Naive thymus-derived CD8-positive, alpha-beta T cell (primary cell): ENCODE measurements around the gene COX4I2. TPM values are rescaled to one million over a fixed set of nuclear protein-coding genes. Genes with fewer than 3 reads are reported as not detected.
A peak's percentile ranks its signal among the peaks of the same experiment; 100 is the strongest.

ENCODE experiments used
- ATAC-seq, 2 donors: fragments of 150-1000 bp; cut with Tn5 transposase in 1 of 2; sonication (Bioruptor Pico), chemical (Tn5 transposase) in 1 of 2; 1 replicate in 1 of 2; 2 replicates in 1 of 2; pipeline ENCODE4 v1.10.0; 2021; ENCODE audit warnings: mild to moderate bottlenecking in 2 of 2, moderate library complexity in 2 of 2
- POLR2A ChIA-PET: fragments of 350-600 bp; sonication (Branson Sonifier 250); formaldehyde crosslinking; loops from one replicate; lab custom pipeline; 2021; ENCODE audit warnings: antibody characterized with exemption; lab: Charles Lee
- DNase-seq, 10 donors: peaks; one replicate each; pipeline versions ENCODE4 v3.0.0 to v3.0.0-alpha.2; 2020 to 2022
- H3K27ac Mint-ChIP-seq, 10 donors: one replicate each; pipeline ENCODE4 v1.8.0; 2020 to 2022; ENCODE audit warnings: mild to moderate bottlenecking in 10 of 10, mixed read lengths in 10 of 10, moderate library complexity in 4 of 10, inconsistent platforms in 1 of 10
- H3K27me3 Mint-ChIP-seq, 5 donors: one replicate each; pipeline ENCODE4 v1.8.0; 2021 to 2022; ENCODE audit warnings: mixed read lengths in 5 of 5
- H3K36me3 Mint-ChIP-seq, 3 donors: one replicate each; pipeline ENCODE4 v1.8.0; 2020 to 2022; ENCODE audit warnings: mixed read lengths in 3 of 3, mild to moderate bottlenecking in 2 of 3, inconsistent platforms in 1 of 3
- H3K4me1 Mint-ChIP-seq, 4 donors: one replicate each; pipeline ENCODE4 v1.8.0; 2021 to 2022; ENCODE audit warnings: mixed read lengths in 4 of 4
- H3K4me3 Mint-ChIP-seq, 10 donors: one replicate each; pipeline ENCODE4 v1.8.0; 2020 to 2022; ENCODE audit warnings: mild to moderate bottlenecking in 10 of 10, mixed read lengths in 10 of 10, moderate library complexity in 6 of 10, inconsistent platforms in 1 of 10
- H3K9me3 Mint-ChIP-seq, 9 donors: one replicate each; pipeline ENCODE4 v1.8.0; 2020 to 2022; ENCODE audit warnings: mixed read lengths in 9 of 9, mild to moderate bottlenecking in 3 of 9, inconsistent platforms in 1 of 9, moderate library complexity in 1 of 9
- polyA plus RNA-seq, 3 donors: library from polyadenylated mRNA; unstranded; fragments of 300-500 nt; fragmentation: Illumina TruSeq; gene quantifications; one replicate each; pipeline ENCODE4 v1.2.3, GENCODE V29; 2021
- total RNA-seq, 8 experiments: library from RNA in 2 of 8; stranded (reverse) in 2 of 8; gene quantifications; one replicate each; pipeline ENCODE4 v1.2.3 and lab custom pipeline; 2021 to 2026

COX4I2 gene
- total and polyA plus RNA-seq, 5 experiments from 2014 or later, result not detected

- DNase-seq, result peak in 9 of 10 donors; percentile 41 to 77 (median 55)
- H3K27ac Mint-ChIP-seq, result peak overlapping the region; percentile 94 to 99 (median 98)
- peaks cover 43 to 75% (median 67%) of the 10 kb centered on the region in 4 donors for H3K4me1 Mint-ChIP-seq
- peak overlapping the region; percentile 88 to 99 (median 98) for H3K4me3 Mint-ChIP-seq
- POLR2A ChIA-PET, result interaction anchor here (0.6 to 3.1 kb wide), 11 partner anchors 8 to 82 kb away, joined by 3 to 32 read pairs (median 3); partner anchors contain the start of gene BCL2L1
- H3K27me3 Mint-ChIP-seq, result no peaks in the 10 kb centered on the region
- no peaks in the 10 kb centered on the region for H3K9me3 Mint-ChIP-seq
- peaks cover 0 to 14% (median 0%) of the 10 kb centered on the region in 3 donors for H3K36me3 Mint-ChIP-seq
- ATAC-seq, result peak; percentile 81 to 87
Observed at GRCh38 chr20:31674895-31675827, 37.4 kb downstream of the COX4I2 start.

DNA sequence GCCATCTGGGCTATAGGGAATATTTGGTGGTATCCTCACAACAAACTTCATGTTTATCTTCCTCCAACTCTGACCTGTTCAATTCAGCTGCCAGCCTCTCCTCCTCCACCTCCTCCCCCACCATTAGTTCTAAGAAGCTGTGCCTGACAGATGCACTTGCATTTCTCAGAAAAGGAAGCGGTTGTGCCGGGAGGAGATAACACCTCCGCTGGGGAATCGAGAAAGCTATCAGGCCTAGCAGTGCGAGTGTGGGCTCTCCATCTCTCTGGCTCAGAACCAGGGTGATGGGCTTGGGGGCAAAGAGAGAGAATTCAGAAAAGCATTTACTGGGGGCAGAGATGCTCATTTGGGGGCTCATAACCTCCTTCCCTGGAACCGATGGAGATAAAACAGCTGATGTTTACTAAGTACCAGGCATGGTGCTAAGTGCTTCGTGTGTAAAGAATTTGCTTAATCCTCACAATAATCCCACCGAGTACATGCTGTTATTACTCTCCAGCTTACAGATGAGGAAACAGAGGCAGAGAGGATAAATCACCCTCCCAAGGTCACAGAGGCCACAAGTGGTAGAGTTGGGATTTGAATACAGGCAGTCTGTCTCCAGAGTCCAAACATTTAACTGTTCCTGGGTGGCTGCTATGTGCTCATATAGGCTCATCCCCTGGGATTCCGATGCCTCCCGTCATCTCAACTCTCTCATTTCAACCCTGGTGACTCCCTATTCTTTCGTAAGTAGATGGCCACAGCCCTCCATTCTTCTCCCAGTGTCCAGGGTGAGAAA, 38.3 kb downstream of the COX4I2 start:
- H3K27me3 Mint-ChIP-seq, result no peaks in the 10 kb centered on the region
- peak in 7 of 10 donors; percentile 19 to 58 (median 32) for DNase-seq
- POLR2A ChIA-PET, result interaction anchor here (1.2 to 3.1 kb wide), 5 partner anchors 14 to 47 kb away, joined by 3 to 32 read pairs (median 12); partner anchors contain the start of gene BCL2L1
- peaks cover 52 to 83% (median 76%) of the 10 kb centered on the region in 4 donors for H3K4me1 Mint-ChIP-seq
- ATAC-seq, result peak; percentile 38 to 61
- no peaks in the 10 kb centered on the region for H3K9me3 Mint-ChIP-seq
- peaks cover 0 to 21% (median 5%) of the 10 kb centered on the region in 3 donors for H3K36me3 Mint-ChIP-seq
- H3K4me3 Mint-ChIP-seq, result peak overlapping the region; percentile 88 to 99 (median 98)
- H3K27ac Mint-ChIP-seq, result peak overlapping the region; percentile 94 to 99 (median 98)

DNA sequence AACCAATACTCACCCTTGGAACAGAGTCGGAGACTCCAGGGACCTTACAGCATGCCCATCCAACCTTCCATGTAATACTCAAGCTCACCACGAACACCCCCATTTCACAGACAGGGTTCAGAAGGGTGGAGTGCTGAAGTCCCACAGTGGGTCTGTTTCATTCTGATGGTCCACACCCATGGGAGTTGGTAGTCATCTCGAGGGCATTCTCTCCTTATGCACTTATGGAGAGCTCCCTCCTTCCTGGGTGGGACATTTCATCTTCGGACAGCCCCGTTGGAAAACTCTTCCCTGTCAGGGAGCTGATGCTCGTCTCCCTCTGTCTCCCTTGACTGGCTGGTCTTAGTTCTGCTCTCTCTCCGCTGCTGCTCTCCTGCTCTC, 38.9 kb downstream of the COX4I2 start:
- POLR2A ChIA-PET, result interaction anchor here (0.7 to 3.1 kb wide), 5 partner anchors 15 to 78 kb away, joined by 3 to 32 read pairs (median 12); partner anchors contain the start of gene BCL2L1
- Mint-ChIP-seq H3K4me3 (peak overlapping the region; percentile 88 to 99 (median 98)), H3K27me3 (no peaks in the 10 kb centered on the region), H3K36me3 (peaks cover 0 to 26% (median 6%) of the 10 kb centered on the region in 3 donors), H3K4me1 (peaks cover 52 to 86% (median 80%) of the 10 kb centered on the region in 4 donors), H3K9me3 (no peaks in the 10 kb centered on the region), H3K27ac (peak overlapping the region; percentile 94 to 99 (median 98))
- no peak for DNase-seq
- ATAC-seq, result no peak

DNA sequence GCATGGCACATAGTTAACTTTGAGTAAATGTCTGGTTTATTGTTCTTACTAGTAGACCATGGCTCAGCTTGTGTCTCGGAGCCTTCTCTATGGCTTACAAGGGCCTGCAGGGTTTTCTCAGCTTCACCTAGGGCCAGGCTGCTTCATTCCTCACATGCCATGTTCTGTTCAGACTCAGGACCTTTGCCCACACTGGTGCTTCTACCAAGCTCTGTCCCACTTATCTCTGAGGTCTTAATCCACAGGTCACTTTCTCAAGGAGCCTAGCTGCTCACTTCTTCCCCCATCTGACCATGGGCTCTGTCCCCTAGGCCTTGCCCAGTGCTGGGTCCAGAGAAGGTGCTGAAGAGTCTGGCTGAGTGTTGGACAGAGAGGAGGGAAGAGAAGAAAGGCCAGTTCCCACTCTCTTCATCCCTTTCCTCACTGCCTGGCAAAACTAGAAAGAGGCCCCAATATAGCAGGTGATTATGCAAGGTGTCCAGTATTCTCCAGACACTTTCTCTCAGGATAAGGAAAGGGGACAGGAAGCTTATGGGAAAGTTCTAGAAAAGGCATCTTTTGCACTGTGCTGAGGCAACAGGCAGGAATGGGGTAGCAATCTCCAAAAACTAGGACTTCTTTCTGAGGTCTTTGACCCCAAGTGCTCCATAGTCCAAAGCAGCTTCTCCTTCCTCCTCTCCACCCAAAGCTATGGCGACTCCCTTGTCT, 40.0 kb downstream of the COX4I2 start:
- no peaks in the 10 kb centered on the region for H3K27me3 Mint-ChIP-seq
- POLR2A ChIA-PET, result interaction anchor here (0.7 to 0.9 kb wide), 2 partner anchors 22 to 45 kb away, joined by 3 read pairs; partner anchors contain the start of gene BCL2L1
- no peaks in the 10 kb centered on the region for H3K9me3 Mint-ChIP-seq
- no peak for DNase-seq
- H3K4me3 Mint-ChIP-seq, result peak overlapping the region in 9 of 10 donors; percentile 21 to 99 (median 62)
- peaks cover 0 to 33% (median 6%) of the 10 kb centered on the region in 3 donors for H3K36me3 Mint-ChIP-seq
- peak overlapping the region; percentile 73 to 99 (median 97) for H3K27ac Mint-ChIP-seq
- no peak for ATAC-seq
- H3K4me1 Mint-ChIP-seq, result peaks cover 55 to 91% (median 85%) of the 10 kb centered on the region in 4 donors

GRCh38 chr20:31678389-31679356, 41.0 kb downstream of the COX4I2 start:
- no peaks in the 10 kb centered on the region for H3K27me3 Mint-ChIP-seq
- no peaks in the 10 kb centered on the region for H3K9me3 Mint-ChIP-seq
- H3K36me3 Mint-ChIP-seq, result peaks cover 0 to 40% (median 12%) of the 10 kb centered on the region in 3 donors
- POLR2A ChIA-PET, result interaction anchor here (0.6 to 2.7 kb wide), 3 partner anchors 21 to 54 kb away, joined by 3 to 8 read pairs (median 3); partner anchors contain the start of gene BCL2L1
- peak overlapping the region; percentile 74 to 99 (median 92) for H3K27ac Mint-ChIP-seq
- ATAC-seq (no peak), DNase-seq (no peak)
- peaks cover 57 to 94% (median 89%) of the 10 kb centered on the region in 4 donors for H3K4me1 Mint-ChIP-seq
- H3K4me3 Mint-ChIP-seq, result peak overlapping the region in 9 of 10 donors; percentile 4 to 55 (median 20)

DNA sequence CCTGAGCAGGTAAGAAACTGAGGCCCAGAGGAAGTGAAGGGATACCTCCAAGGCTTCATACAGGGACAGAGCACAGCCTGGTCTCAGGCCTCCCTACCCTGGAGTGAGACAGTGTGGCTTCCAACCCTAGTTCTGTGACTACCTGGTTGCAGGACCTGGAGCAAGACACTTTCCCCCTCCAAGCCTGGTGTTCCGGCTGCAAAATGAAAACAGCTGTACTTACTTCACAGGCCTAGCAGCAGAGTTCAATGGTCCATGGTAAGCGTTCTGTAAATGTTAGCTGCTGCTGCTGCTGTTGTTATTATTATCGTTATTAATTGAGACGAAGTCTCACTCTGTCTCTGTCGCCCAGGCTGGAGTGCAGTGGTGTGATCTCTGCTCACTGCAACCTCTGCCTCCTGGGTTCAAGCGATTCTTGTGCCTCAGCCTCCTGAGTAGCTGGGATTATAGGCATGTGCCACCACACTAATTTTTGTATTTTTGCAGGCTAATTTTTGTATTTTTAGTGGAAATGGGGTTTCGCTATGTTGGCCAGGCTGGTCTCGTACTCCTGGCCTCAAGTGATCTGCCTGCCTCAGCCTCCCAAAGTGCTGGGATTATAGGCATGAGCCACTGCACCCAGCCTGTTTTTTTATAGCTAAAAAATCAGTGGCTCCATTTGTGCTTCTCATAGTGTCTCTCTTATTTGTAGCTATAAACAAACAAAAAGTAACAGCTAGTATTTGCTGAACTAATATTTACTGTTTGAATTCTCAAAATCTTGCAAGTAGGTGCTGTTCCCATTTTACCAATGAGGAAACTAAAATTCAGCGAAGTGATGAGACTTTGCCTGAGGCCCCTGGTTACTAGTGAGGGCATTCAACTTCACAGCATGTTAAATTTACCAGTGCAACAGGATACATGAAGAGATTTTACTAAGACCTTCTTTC, 41.9 kb downstream of the COX4I2 start:
- ATAC-seq (no peak), DNase-seq (no peak)
- no peaks in the 10 kb centered on the region for H3K27me3 Mint-ChIP-seq
- POLR2A ChIA-PET, result interaction anchor here (0.6 to 2.7 kb wide), 2 partner anchors 43 to 55 kb away, joined by 3 to 8 read pairs; partner anchors contain the start of gene BCL2L1
- H3K36me3 Mint-ChIP-seq, result peaks cover 0 to 44% (median 16%) of the 10 kb centered on the region in 3 donors
- no peaks in the 10 kb centered on the region for H3K9me3 Mint-ChIP-seq
- peaks cover 56 to 94% (median 89%) of the 10 kb centered on the region in 4 donors for H3K4me1 Mint-ChIP-seq
- H3K4me3 Mint-ChIP-seq, result peak overlapping the region in 7 of 10 donors; percentile 2 to 55 (median 6)
- H3K27ac Mint-ChIP-seq, result peak overlapping the region; percentile 58 to 99 (median 89)

- DNase-seq, result no peak
- Mint-ChIP-seq H3K27me3 (no peaks in the 10 kb centered on the region), H3K9me3 (no peaks in the 10 kb centered on the region), H3K36me3 (peaks cover 0 to 44% (median 16%) of the 10 kb centered on the region in 3 donors), H3K4me3 (peak overlapping the region in 5 of 10 donors; percentile 1 to 23 (median 2)), H3K4me1 (peaks cover 53 to 94% (median 89%) of the 10 kb centered on the region in 4 donors), H3K27ac (peak overlapping the region; percentile 47 to 99 (median 82))
- ATAC-seq, result no peak
- POLR2A ChIA-PET, result interaction anchor here (2.7 kb wide), 1 partner anchor 42 kb away, joined by 8 read pairs; the partner anchor contains the start of gene BCL2L1
Observed at GRCh38 chr20:31680286-31681127, 42.8 kb downstream of the COX4I2 start.

GRCh38 chr20:31681128-31681727, 43.5 kb downstream of the COX4I2 start:
- Mint-ChIP-seq H3K36me3 (peaks cover 0 to 46% (median 16%) of the 10 kb centered on the region in 3 donors), H3K27me3 (no peaks in the 10 kb centered on the region), H3K27ac (peak overlapping the region in 9 of 10 donors; percentile 54 to 99 (median 74)), H3K4me3 (peak overlapping the region in 2 of 10 donors; percentile 1 to 23), H3K9me3 (no peaks in the 10 kb centered on the region), H3K4me1 (peaks cover 54 to 94% (median 90%) of the 10 kb centered on the region in 4 donors)
- ATAC-seq (no peak), DNase-seq (no peak)
- POLR2A ChIA-PET, result interaction anchor here (2.7 kb wide), 1 partner anchor 42 kb away, joined by 8 read pairs; the partner anchor contains the start of gene BCL2L1
